Measurements from ENCODE around the gene TMED4.
A peak's percentile ranks its signal among the peaks of the same experiment; 100 is the strongest.
"Not testable (repeated sequence)": the region's sequence is repeated elsewhere in the genome, so short reads cannot be mapped to it uniquely, and the experiment has no call there.

The TMED4 gene

GRCh38 chr7:44567884-44568283 lies 14.1 kb downstream of the TMED4 start:
- no peak for TF ChIP-seq CTCF (conservative IDR thresholded peaks at IDR 0.05; ENCODE audit: low read depth, low read length)
- no peak overlapping the region for H3K4me3 ChIP-seq (ENCODE audit: low read depth, low read length)
- no peak for DNase-seq (ENCODE audit: low read depth)

- H3K4me3 ChIP-seq (ENCODE audit: low read depth, low read length): no peak overlapping the region
- no peak for TF ChIP-seq CTCF (conservative IDR thresholded peaks at IDR 0.05; ENCODE audit: low read depth, low read length)
- no peak for DNase-seq (ENCODE audit: low read depth)
Observed at GRCh38 chr7:44566680-44567079, 15.4 kb downstream of the TMED4 start.

- H3K4me3 ChIP-seq (ENCODE audit: low read depth, low read length): no peak overlapping the region
- no peak for TF ChIP-seq CTCF (conservative IDR thresholded peaks at IDR 0.05; ENCODE audit: low read depth, low read length)
- no peak for DNase-seq (ENCODE audit: low read depth)
Observed at GRCh38 chr7:44565795-44566559, 16.1 kb downstream of the TMED4 start.

GRCh38 chr7:44565097-44565794 lies 16.8 kb downstream of the TMED4 start:
- H3K4me3 ChIP-seq (ENCODE audit: low read depth, low read length): no peak overlapping the region
- DNase-seq (ENCODE audit: low read depth): peak; percentile 73
- TF ChIP-seq CTCF (conservative IDR thresholded peaks at IDR 0.05; ENCODE audit: low read depth, low read length): peak; percentile 98

GRCh38 chr7:44564606-44565005 lies 17.4 kb downstream of the TMED4 start:
- no peak overlapping the region for H3K4me3 ChIP-seq (ENCODE audit: low read depth, low read length)
- no peak for TF ChIP-seq CTCF (conservative IDR thresholded peaks at IDR 0.05; ENCODE audit: low read depth, low read length)
- no peak for DNase-seq (ENCODE audit: low read depth)

- no peak for TF ChIP-seq CTCF (conservative IDR thresholded peaks at IDR 0.05; ENCODE audit: low read depth, low read length)
- H3K4me3 ChIP-seq (ENCODE audit: low read depth, low read length): no peak overlapping the region
Observed at GRCh38 chr7:44563171-44563679, 18.8 kb downstream of the TMED4 start.

GRCh38 chr7:44562622-44562962 lies 19.4 kb downstream of the TMED4 start:
- H3K4me3 ChIP-seq (ENCODE audit: low read depth, low read length); DNase-seq (ENCODE audit: low read depth): not testable (repeated sequence)

More at GRCh38 chr7:44563171-44563679, 18.8 kb downstream of the TMED4 start:
- no peak for DNase-seq (ENCODE audit: low read depth)

Data from choroid plexus epithelial cell (primary cell).